Measurements from ENCODE around the gene FYB2.

GRCh38 chr1:56859287-56859686, 40.1 kb upstream of the FYB2 start:
- TF ChIP-seq CTCF (IDR thresholded peaks at IDR 0.05) = no peak
- TF ChIP-seq ZFX (IDR thresholded peaks at IDR 0.05; ENCODE audit: borderline replicate concordance) = no peak

Measured in 22Rv1 (cell line).